Measurements from ENCODE around the gene AGRN.

DNA sequence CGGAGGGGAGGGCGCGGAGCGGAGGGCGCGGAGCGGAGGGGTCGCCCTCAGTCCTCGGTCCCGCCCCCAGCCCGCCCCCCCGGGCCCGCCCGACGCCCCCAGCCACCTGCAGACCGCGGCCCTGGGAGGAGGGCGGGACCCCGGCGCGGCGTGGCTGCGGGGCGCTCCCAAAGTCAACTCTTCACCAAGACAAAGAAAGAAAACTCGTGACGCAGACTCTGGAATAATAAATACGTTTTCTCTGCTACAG, 21.2 kb upstream of the AGRN start:
- TF ChIP-seq TCF4 (CRISPR knock-in tag; IDR thresholded peaks at IDR 0.05; ENCODE audit: borderline replicate concordance) (no peak), ZFP3 (CRISPR knock-in tag; IDR thresholded peaks at IDR 0.05) (no peak), ZFP30 (CRISPR knock-in tag; IDR thresholded peaks at IDR 0.05) (no peak), OSR1 (CRISPR knock-in tag; IDR thresholded peaks at IDR 0.05) (no peak)

All from SK-N-SH treated with all-trans-retinoic acid at 6 μM for 48 hours (cell line).